Eye (tissue), 1 donor: ENCODE results near the gene BHMT2.

Experiments used
- DNase-seq: peaks from one replicate; pipeline ENCODE4 v3.0.0-alpha.2; 2015

The BHMT2 gene

GRCh38 chr5:79074641-79075040, 5.1 kb downstream of the BHMT2 start:
- no peak for DNase-seq

GRCh38 chr5:79075646-79076426, 6.3 kb downstream of the BHMT2 start:
- DNase-seq: no peak

- no peak for DNase-seq
Measured at GRCh38 chr5:79076819-79077218, 7.3 kb downstream of the BHMT2 start.

GRCh38 chr5:79077680-79078365, 8.3 kb downstream of the BHMT2 start:
- no peak for DNase-seq

GRCh38 chr5:79080804-79081203, 11.2 kb downstream of the BHMT2 start:
- no peak for DNase-seq

GRCh38 chr5:79081779-79082178, 12.2 kb downstream of the BHMT2 start:
- no peak for DNase-seq

- DNase-seq: no peak
Measured at GRCh38 chr5:79086116-79086515, 16.5 kb downstream of the BHMT2 start.

- no peak for DNase-seq
Measured at GRCh38 chr5:79088507-79088906, 18.9 kb downstream of the BHMT2 start.

- DNase-seq: no peak
Measured at GRCh38 chr5:79091064-79091463, 21.5 kb downstream of the BHMT2 start.

GRCh38 chr5:79093762-79094161, 24.2 kb downstream of the BHMT2 start:
- DNase-seq: peak; percentile 63

- no peak for DNase-seq
Measured at GRCh38 chr5:79105868-79106267, 36.3 kb downstream of the BHMT2 start.

GRCh38 chr5:79107020-79107796, 37.6 kb downstream of the BHMT2 start:
- DNase-seq: no peak

GRCh38 chr5:79108086-79108485, 38.5 kb downstream of the BHMT2 start:
- DNase-seq: no peak

GRCh38 chr5:79108792-79109191, 39.2 kb downstream of the BHMT2 start:
- DNase-seq: no peak

- DNase-seq: no peak
Measured at GRCh38 chr5:79109527-79110492, 40.2 kb downstream of the BHMT2 start.

- no peak for DNase-seq
Measured at GRCh38 chr5:79111387-79111959, 41.9 kb downstream of the BHMT2 start, which contains the start of gene BHMT. TSS of gene BHMT (plus strand) at chr5:79111809. CDS start at chr5:79111886, 77 bp downstream.

GRCh38 chr5:79111960-79112702, 42.6 kb downstream of the BHMT2 start:
- peak; percentile 42 for DNase-seq

GRCh38 chr5:79112703-79113058, 43.1 kb downstream of the BHMT2 start:
- DNase-seq: no peak

GRCh38 chr5:79119486-79119885, 49.9 kb downstream of the BHMT2 start:
- DNase-seq: no peak

GRCh38 chr5:79120221-79120620, 50.7 kb downstream of the BHMT2 start:
- no peak for DNase-seq

GRCh38 chr5:79122973-79123372, 53.4 kb downstream of the BHMT2 start:
- DNase-seq: no peak
